A673 (cell line): ENCODE measurements around the gene PROX1. TPM values are rescaled to one million over a fixed set of nuclear protein-coding genes. Genes with fewer than 3 reads are reported as not detected.

ENCODE experiments used
- BruUV-seq: library from RNA; stranded (reverse); fragments of 400-500 nt; replicated peaks from 2 replicates; lab custom pipeline; 2021; lab: Mats Ljungman, UMichigan
- CTCF ChIA-PET: fragments of 300-600 bp; sonication (Branson Sonifier 250); formaldehyde crosslinking; loops from one replicate; lab custom pipeline; 2022; ENCODE audit warnings: antibody characterized with exemption; lab: Charles Lee
- POLR2A ChIA-PET: fragments of 300-600 bp; sonication (Branson Sonifier 250); formaldehyde crosslinking; loops from one replicate; lab custom pipeline; 2022; ENCODE audit warnings: antibody characterized with exemption; ENCODE audit not compliant: low non-redundant PET; lab: Charles Lee
- DNase-seq: peaks from one replicate; pipeline ENCODE4 v3.0.0-alpha.2; 2015; ENCODE audit warnings: low spot score
- H3K27ac ChIP-seq: fragments of 200-600 bp; sonication (generic); 2 replicates; pipeline ENCODE4 v1.5.1; 2016; ENCODE audit warnings: mixed run types, low read depth, mild to moderate bottlenecking, mixed read lengths, antibody characterized with exemption, low read length; ENCODE audit not compliant: poor library complexity, severe bottlenecking
- H3K27me3 ChIP-seq: fragments of 200-600 bp; sonication (generic); replicated peaks from 2 replicates; pipeline ENCODE4 v1.6.1; 2017; ENCODE audit warnings: mixed run types, low read depth, mild to moderate bottlenecking, mixed read lengths, antibody characterized with exemption, low read length; ENCODE audit not compliant: insufficient read depth, poor library complexity
- H3K36me3 ChIP-seq: fragments of 200-600 bp; sonication (generic); 2 replicates; pipeline ENCODE4 v1.6.1; 2016; ENCODE audit warnings: mixed run types, mild to moderate bottlenecking, mixed read lengths, antibody characterized with exemption, low read length; ENCODE audit not compliant: insufficient read depth, poor library complexity, severe bottlenecking
- H3K4me1 ChIP-seq: fragments of 200-600 bp; sonication (generic); 2 replicates; pipeline ENCODE4 v1.6.1; 2017; ENCODE audit warnings: mixed run types, mild to moderate bottlenecking, mixed read lengths, antibody characterized with exemption, low read length; ENCODE audit not compliant: insufficient read depth, poor library complexity, severe bottlenecking
- H3K4me3 ChIP-seq: fragments of 200-600 bp; sonication (generic); 2 replicates; pipeline ENCODE4 v1.5.1; 2016; ENCODE audit warnings: low read depth, mixed run types, mild to moderate bottlenecking, mixed read lengths, low read length; ENCODE audit not compliant: poor library complexity, severe bottlenecking
- H3K9me3 ChIP-seq: fragments of 200-600 bp; sonication (generic); 2 replicates; pipeline ENCODE4 v1.6.1; 2016; ENCODE audit warnings: mixed run types, low read depth, mild to moderate bottlenecking, mixed read lengths, antibody characterized with exemption, low read length; ENCODE audit not compliant: poor library complexity, severe bottlenecking
- EZH2 ChIP-seq: fragments of 200-600 bp; sonication (generic); IDR thresholded peaks from 2 replicates; pipeline ENCODE4 v1.6.1; 2017; ENCODE audit warnings: borderline replicate concordance, low read depth, mild to moderate bottlenecking, mixed read lengths, antibody characterized with exemption, low read length; ENCODE audit not compliant: poor library complexity, severe bottlenecking
- intact Hi-C: fragments of 100-400 bp; cut with micrococcal nuclease; formaldehyde crosslinking; loops from one replicate; pipeline ENCODE4 v1.10.0; 2022; ENCODE audit not compliant: unreplicated experiment
- total RNA-seq: library from RNA; stranded (reverse); gene quantifications from 2 replicates; pipeline ENCODE4 v1.2.3, GENCODE V29; 2021
- TF ChIP-seq, protein P1 (sequence below): fragments of 300-800, 200-600 bp; sonication (generic); conservative IDR thresholded peaks from 2 replicates; pipeline ENCODE4 v1.5.1; 2017; ENCODE audit warnings: low read depth, mild to moderate bottlenecking, antibody characterized with exemption, low read length, moderate library complexity, mixed read lengths

The PROX1 gene
- total RNA-seq, 1 experiment from 2014 or later = not detected

- POLR2A ChIA-PET = no interaction called here
- no peak for DNase-seq
Measured at GRCh38 chr1:213972141-213972540, 15.6 kb upstream of the PROX1 start.

DNA sequence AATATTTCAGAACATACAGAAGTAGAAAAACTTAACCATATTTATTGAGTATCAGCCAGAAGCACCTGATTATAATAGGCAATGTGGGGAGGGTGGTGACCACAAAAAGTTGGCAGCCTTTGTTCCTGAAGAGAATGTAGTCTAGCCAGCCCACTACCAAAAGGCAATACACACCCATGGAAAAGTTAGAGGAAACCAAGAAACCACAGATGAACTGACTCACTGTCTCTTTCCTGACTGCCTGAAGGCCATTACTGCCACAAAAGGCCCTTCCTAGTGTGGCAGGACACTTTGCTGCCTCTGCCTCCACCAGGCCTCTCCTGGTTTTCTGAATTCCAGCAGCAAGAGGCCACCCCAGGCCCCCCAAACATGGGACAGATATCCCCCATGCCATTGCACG, 14.6 kb upstream of the PROX1 start:
- ChIA-PET CTCF (no interaction called here), POLR2A (no interaction called here)
- TF ChIP-seq, protein P1, sequence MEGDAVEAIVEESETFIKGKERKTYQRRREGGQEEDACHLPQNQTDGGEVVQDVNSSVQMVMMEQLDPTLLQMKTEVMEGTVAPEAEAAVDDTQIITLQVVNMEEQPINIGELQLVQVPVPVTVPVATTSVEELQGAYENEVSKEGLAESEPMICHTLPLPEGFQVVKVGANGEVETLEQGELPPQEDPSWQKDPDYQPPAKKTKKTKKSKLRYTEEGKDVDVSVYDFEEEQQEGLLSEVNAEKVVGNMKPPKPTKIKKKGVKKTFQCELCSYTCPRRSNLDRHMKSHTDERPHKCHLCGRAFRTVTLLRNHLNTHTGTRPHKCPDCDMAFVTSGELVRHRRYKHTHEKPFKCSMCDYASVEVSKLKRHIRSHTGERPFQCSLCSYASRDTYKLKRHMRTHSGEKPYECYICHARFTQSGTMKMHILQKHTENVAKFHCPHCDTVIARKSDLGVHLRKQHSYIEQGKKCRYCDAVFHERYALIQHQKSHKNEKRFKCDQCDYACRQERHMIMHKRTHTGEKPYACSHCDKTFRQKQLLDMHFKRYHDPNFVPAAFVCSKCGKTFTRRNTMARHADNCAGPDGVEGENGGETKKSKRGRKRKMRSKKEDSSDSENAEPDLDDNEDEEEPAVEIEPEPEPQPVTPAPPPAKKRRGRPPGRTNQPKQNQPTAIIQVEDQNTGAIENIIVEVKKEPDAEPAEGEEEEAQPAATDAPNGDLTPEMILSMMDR = no peak
- no peak for TF ChIP-seq EZH2
- peaks cover under 1% of the 10 kb centered on the region for H3K4me1 ChIP-seq
- no peak overlapping the region for H3K27ac ChIP-seq
- peaks cover 51% of the 10 kb centered on the region for H3K27me3 ChIP-seq
- H3K9me3 ChIP-seq = no peaks in the 10 kb centered on the region
- H3K36me3 ChIP-seq = no peaks in the 10 kb centered on the region
- intact Hi-C loops = no loop called here
- no peak for DNase-seq
- H3K4me3 ChIP-seq = no peak overlapping the region
- BruUV-seq = no TSS peak

More at GRCh38 chr1:213972141-213972540, 15.6 kb upstream of the PROX1 start:
- no peak for TF ChIP-seq EZH2
- TF ChIP-seq, protein P1 = no peak
- no peak overlapping the region for H3K4me3 ChIP-seq
- CTCF ChIA-PET = no interaction called here
- intact Hi-C loops = no loop called here
- H3K36me3 ChIP-seq = no peaks in the 10 kb centered on the region
- no peak overlapping the region for H3K27ac ChIP-seq
- H3K27me3 ChIP-seq = peaks cover 43% of the 10 kb centered on the region
- H3K9me3 ChIP-seq = no peaks in the 10 kb centered on the region
- no peaks in the 10 kb centered on the region for H3K4me1 ChIP-seq
- BruUV-seq = no TSS peak

DNA sequence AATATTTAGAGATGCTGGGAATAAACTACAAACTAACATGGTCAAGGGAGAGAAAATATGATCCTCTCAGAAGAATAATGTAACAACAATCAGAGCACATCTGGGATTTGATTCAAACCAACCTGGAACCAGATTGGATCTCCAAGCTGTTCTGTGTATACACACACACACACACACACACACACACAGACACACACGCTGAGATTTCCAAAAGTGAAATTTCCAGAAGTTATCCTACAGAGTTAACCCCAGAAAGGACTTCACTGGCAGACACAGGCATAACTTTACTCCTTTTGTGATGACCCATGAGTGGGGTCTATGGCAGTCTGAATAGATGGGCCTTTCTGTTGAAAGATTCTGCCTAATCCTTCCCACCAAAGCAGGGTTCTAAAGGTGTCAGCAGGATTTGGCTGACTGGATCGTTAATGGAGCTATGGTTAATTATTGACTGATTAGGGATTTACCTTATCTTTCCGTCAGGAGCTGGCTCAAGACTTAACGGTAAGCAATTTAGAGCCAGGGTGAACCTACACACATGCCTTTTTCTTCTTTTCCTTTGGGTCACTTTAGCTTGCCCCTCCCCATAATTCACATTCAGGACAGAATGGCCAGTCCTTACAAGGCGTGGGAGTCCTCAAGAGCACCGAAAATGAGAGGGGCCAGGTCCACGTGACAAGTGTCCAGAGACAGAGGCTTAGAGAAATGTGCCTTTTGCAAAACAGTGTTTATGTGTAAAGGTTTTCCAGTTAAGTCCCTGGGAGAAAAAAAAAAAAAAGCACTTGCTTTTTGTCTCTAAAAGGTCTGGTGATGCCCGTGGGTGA, 10.9 kb upstream of the PROX1 start:
- CTCF ChIA-PET = no interaction called here
- H3K36me3 ChIP-seq = no peaks in the 10 kb centered on the region
- no peak for TF ChIP-seq EZH2
- TF ChIP-seq, protein P1 = no peak
- H3K4me1 ChIP-seq = peaks cover 8% of the 10 kb centered on the region
- H3K27me3 ChIP-seq = peaks cover 71% of the 10 kb centered on the region
- no peak for DNase-seq
- POLR2A ChIA-PET = interaction anchor here (0.6 kb wide), 1 partner anchor 1652 kb away, joined by 3 read pairs; no protein-coding TSS in a partner anchor
- no TSS peak for BruUV-seq
- no peaks in the 10 kb centered on the region for H3K9me3 ChIP-seq
- intact Hi-C loops = no loop called here
- no peak overlapping the region for H3K4me3 ChIP-seq
- H3K27ac ChIP-seq = no peak overlapping the region
